Astrocyte of the cerebellum (primary cell): ENCODE measurements around the gene TRIM4.
A peak's percentile ranks its signal among the peaks of the same experiment; 100 is the strongest.
"Not testable (repeated sequence)": the region's sequence is repeated elsewhere in the genome, so short reads cannot be mapped to it uniquely, and the experiment has no call there.

Experiments
- DNase-seq: peaks from one replicate; pipeline ENCODE4 v3.0.0-alpha.2; 2011; ENCODE audit warnings: low read depth
- H3K4me3 ChIP-seq: 2 replicates; pipeline ENCODE4 v1.5.1; 2011; ENCODE audit warnings: mild to moderate bottlenecking, low read depth, low read length, moderate library complexity
- in situ Hi-C: cut with HindIII; loops from 2 replicates; pipeline ENCODE4 v1.10.0; 2017; ENCODE audit warnings: low sequenced_read_pairs
- TF ChIP-seq, protein P1 (sequence below): IDR thresholded peaks from 2 replicates; pipeline ENCODE4 v1.5.1; 2012; ENCODE audit warnings: low read length, low read depth, moderate library complexity, mild to moderate bottlenecking; ENCODE audit errors: missing control alignments

The TRIM4 gene

DNA sequence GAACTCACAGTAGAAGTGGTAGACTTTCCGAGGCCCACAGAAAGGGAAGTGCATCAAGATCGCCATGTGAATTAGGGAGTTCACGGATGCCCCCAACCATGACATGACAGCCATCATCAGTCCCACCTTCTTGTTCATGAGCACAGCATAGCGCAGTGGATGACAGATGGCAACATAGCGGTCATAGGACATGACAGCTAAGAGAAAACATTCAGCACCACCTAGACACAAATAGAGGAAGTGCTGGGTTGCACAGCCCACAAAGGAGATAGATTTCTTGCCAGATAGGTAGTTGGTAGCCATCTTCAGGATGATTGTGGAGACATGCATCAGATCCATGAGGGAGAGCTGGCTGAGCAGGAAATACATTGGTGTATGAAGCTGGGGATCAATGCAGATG, 42.8 kb downstream of the TRIM4 start:
- DNase-seq: no peak
- H3K4me3 ChIP-seq: no peak overlapping the region
- TF ChIP-seq, protein P1, sequence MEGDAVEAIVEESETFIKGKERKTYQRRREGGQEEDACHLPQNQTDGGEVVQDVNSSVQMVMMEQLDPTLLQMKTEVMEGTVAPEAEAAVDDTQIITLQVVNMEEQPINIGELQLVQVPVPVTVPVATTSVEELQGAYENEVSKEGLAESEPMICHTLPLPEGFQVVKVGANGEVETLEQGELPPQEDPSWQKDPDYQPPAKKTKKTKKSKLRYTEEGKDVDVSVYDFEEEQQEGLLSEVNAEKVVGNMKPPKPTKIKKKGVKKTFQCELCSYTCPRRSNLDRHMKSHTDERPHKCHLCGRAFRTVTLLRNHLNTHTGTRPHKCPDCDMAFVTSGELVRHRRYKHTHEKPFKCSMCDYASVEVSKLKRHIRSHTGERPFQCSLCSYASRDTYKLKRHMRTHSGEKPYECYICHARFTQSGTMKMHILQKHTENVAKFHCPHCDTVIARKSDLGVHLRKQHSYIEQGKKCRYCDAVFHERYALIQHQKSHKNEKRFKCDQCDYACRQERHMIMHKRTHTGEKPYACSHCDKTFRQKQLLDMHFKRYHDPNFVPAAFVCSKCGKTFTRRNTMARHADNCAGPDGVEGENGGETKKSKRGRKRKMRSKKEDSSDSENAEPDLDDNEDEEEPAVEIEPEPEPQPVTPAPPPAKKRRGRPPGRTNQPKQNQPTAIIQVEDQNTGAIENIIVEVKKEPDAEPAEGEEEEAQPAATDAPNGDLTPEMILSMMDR: no peak
- in situ Hi-C loops: no loop called here

DNA sequence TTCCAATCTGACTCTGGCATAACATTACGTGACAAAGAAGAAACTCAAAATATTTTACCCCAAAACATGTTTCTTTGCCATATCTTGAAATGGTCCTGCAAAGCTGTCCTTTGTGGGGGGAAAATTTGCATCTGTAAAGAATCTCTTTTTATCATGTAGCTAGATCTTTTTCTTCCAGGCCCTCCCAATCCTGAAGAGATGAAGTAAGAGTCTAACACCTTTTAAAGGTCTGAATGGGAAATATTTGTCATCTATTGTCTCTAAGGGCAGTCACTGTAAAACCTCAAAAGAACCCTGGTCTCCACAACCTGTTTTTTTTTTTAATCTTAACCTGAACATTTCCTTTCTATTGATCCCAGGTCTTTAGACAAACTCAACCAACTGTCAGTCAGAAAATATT, 51.1 kb downstream of the TRIM4 start:
- no peak for DNase-seq
- in situ Hi-C loops: no loop called here
- TF ChIP-seq, protein P1: no peak
- H3K4me3 ChIP-seq: no peak overlapping the region

DNA sequence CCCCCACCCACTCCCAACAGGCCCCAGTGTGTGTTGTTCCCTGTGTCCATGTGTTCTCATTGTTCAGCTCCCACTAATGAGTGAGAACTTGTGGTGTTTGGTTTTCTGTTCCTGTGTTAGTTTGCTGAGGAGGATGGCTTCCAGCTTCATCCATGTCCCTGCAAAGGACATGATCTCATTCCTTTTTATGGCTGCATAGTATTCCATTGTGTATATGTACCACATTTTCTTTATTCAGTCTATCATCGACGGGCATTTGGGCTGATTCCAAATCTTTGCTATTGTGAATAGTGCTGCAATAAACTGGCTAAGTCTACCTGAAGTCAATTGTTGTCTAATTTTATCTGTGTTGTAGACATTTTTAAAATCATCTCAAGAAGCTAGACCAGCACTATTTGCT, 51.9 kb downstream of the TRIM4 start:
- in situ Hi-C loops, H3K4me3 ChIP-seq, DNase-seq: not testable (repeated sequence)

DNA sequence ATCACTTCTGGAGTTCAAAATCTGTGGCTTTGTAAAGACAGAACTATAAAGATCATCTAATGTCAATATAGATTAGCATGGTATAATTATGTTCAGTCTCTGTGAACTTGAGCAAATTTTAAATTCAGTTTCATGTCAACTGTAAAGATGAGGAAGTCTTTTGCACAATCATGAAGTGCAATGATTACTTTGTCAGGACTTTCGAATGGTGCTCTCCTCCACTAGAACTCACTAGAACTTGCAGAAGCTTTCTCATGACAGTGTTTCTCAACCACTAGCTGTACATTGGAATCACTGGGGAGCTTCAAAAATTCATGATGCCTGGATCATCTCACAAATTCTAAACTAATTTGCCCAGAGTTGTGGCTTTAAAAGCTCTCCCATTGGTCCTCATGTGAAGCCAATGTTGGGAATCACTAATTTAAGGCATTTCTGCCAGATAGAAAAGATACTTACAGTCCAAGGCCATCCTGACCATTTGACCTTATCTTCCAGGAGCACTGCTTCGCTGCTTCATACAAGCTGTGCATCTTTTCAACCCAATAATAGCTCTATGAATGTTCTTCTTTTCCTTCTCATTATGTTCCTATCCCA, 55.4 kb downstream of the TRIM4 start:
- in situ Hi-C loops: no loop called here
- H3K4me3 ChIP-seq: no peak overlapping the region
- TF ChIP-seq, protein P1: no peak
- DNase-seq: no peak

DNA sequence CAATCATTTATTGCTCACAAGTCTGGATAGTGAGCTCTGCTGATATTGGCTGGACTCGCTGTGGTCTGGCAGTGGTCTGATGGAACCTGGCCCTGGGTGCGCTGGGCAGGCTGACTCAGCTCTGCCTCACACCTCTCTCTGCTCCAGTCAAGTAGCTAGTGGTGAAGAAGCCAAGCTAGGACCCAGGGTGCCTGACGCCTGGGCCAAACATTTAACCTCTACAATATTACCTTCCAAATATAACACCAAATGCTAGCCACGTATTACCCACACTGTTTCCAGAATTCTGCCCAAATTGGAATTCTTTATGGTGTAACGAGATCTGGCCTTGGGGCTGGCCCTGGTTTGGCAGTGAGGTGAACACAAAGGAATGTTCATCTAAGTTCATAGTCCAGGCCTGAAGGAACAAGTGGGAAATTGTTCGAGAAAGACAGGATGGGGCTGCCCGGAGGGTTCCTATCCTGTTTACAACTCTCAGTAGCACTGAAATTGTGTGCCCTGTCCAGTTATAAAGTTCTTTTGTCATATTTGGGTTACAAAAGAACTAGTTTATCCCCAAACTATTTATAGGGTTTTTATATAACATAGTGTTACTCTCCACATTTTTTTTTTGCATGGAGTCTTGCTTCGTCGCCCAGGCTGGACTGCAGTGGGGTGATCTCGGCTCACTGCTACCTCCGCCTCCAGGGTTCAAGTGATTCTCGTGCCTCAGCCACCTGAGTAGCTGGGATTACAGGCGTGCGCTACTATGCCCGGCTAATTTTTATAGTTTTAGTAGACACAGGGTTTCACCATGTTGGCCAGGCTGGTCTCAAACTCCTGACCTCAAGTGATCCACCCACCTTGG, 58.8 kb downstream of the TRIM4 start:
- DNase-seq: peak; percentile 94
- H3K4me3 ChIP-seq: no peak overlapping the region
- in situ Hi-C loops: no loop called here
- TF ChIP-seq, protein P1: no peak

DNA sequence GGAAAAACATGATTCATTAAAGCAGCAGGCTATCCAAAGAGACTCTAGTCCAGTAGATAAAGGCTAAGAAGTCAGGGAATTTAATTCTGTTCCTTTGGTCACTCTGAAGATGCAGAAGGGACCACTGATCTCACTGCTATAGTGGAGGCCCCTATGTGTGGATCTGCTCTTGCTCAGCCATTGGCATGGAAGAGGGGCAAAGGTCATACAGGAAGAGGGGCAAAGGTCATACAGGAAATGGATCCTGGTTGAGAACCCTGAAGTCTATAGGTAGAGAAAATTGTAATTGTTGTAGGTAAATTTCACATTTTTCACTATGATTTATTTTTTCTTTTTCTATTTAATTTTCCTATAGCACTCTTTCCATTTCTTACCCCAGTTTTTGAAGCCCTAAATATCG, 64.1 kb downstream of the TRIM4 start:
- in situ Hi-C loops: no loop called here
- TF ChIP-seq, protein P1: no peak
- H3K4me3 ChIP-seq: no peak overlapping the region
- no peak for DNase-seq
